HG03095 (cell line): ENCODE measurements around the gene NLN.
"Not testable (repeated sequence)": the region's sequence is repeated elsewhere in the genome, so short reads cannot be mapped to it uniquely, and the experiment has no call there.

Experiments
- ATAC-seq: cut with Tn5 transposase; IDR thresholded peaks from one replicate; pipeline ENCODE4 v1.9.1; 2021; ENCODE audit warnings: moderate library complexity; ENCODE audit not compliant: unreplicated experiment

Gene NLN

DNA sequence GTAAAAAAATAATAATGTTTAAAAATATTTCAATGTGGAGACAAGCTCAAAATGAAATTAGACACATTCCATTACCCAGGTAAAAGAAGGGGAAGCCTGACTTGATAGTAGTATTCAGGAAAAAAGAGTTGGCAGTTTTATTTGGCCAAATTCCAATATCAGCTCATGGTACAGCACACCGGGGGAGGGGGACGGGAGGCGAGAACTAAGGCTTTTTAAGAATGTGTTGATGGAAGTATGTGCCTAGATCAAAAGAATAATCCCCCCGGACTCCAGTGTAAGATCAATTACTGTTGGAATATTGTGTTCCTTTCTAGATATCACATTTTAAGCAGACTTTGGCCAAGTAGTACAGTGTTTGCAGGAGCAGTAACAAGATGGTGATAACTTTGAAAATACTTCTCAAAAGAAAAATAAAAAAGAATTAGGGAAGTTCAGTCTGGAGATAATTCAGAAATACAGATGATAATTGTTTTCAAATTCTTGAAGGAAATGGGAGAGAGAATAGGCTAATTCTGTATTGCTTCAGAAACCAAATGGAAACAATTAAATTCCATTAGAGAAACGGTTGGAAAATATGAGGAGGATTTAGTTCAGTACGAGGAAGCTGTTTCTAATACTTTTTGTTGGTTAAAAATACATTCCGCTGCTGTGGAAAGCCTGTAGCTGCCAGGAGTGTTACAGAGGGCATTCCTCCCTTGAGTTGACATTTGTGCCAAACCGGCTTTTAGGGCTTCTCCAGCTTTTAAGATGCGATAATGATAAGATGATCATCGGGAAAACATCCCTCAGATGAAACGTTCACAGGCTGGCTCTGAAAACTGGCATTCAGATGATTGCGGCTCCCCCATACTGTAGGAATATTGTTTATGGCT, 106.3 kb downstream of the NLN start:
- no peak for ATAC-seq

- no peak for ATAC-seq
Observed at GRCh38 chr5:65830856-65831255, 108.9 kb downstream of the NLN start.

GRCh38 chr5:65831276-65831675, 109.3 kb downstream of the NLN start:
- no peak for ATAC-seq

- no peak for ATAC-seq
Observed at GRCh38 chr5:65832152-65832551, 110.1 kb downstream of the NLN start.

DNA sequence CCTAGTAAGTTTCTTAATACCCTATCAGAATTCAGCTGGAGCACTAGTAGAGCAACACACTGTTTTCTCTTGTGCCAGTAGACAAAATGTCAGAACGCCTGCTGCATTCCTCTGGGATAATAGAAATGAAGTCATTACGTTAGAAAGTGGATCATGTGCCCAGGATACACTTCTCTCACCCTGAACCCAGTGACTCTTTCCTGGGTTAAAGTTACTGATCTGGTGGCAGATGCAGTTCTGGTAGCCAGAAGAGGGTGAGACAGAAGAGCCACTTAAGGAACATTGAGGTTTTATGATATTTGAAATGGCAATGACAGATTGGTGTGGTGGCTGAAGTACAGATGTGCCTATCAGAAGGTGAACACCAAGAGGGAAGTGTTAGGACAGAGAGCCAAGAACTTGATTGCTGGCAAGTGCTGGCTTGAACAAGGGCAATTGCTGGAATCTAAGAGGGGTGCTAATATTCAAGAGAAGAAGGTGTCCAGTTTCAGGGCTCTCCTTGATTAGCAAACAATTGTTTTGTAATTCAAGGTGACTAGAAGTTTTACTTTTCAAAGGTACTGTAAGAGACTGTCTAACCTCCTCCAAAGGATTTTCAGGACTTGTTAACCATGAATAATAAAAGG, 110.7 kb downstream of the NLN start:
- ATAC-seq, result no peak

GRCh38 chr5:65833780-65834179, 111.8 kb downstream of the NLN start:
- no peak for ATAC-seq

- no peak for ATAC-seq
Observed at GRCh38 chr5:65834306-65834705, 112.3 kb downstream of the NLN start.

DNA sequence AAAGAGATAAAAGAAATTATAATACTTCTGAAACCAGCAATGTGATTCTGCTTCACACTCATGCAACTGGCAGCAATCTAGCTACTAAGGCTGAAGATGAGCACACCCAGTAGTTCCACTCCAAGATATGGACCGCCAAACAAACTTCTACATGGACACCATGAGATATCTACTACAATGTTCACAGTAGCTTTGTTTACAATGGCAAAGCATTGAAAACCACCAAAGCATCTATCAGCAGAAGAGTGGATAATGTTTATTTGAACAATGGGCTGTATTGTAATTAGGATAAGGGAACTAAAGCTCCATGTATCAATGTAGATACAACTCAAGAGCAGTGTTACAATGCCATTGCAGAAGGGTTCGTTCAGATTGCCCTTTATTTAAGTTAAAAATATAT, 113.2 kb downstream of the NLN start:
- no peak for ATAC-seq

DNA sequence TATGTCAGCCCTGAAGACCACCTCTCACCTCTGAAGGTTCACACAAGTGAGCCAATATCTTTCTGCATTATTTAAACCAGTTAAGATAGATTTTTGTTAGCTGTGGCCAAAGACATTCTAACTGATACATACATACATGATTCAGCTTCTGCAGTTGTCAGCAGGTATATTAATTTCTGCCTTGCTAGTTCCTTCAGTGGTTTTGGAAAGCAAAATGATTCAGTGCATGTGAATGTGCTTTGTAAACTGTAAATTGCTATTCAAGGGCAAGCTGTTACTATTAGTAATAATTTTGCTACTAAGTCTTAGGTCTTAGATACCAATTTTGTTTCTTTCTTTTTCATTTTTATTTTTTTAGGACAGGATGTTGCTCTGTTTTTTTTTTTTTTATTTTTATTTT, 115.1 kb downstream of the NLN start:
- ATAC-seq, result no peak

GRCh38 chr5:65839170-65839569, 117.2 kb downstream of the NLN start:
- ATAC-seq, result not testable (repeated sequence)

DNA sequence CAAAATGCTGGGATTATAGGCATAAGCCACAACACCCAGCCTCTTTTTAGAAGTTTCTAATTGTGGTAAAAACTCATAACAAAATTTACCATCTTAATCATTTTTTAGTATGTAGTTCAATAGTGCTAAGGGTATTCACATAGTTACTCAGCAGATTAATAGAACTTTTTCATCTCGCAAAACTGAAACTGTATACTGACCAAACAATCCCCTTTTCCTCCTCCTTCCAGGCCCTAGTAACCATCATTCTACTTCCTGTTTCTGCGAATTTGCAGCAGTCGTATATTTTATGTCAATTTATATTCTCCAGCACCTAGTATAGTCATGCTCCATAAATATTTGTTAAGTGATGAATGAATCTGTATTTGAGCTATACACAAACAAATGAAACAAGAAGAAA, 118.1 kb downstream of the NLN start:
- ATAC-seq, result no peak

DNA sequence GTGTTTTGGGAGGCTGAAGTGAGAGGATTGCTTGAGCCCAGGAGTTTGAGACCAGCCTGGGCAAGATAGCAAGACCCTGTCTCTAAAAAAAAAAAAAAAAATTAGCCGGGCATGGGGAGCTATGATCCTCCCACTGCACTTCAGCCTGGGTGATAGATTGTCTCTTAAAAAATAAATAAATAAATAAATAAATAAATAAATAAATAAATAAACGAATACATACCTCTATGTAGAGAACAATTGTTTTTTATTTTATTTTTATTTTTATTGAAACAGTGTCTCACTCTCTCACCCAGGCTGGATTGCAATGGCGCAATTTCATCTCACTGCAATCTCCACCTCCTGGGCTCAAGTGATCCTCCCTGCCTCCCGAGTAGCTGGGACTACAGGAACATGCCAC, 122.8 kb downstream of the NLN start:
- not testable (repeated sequence) for ATAC-seq

DNA sequence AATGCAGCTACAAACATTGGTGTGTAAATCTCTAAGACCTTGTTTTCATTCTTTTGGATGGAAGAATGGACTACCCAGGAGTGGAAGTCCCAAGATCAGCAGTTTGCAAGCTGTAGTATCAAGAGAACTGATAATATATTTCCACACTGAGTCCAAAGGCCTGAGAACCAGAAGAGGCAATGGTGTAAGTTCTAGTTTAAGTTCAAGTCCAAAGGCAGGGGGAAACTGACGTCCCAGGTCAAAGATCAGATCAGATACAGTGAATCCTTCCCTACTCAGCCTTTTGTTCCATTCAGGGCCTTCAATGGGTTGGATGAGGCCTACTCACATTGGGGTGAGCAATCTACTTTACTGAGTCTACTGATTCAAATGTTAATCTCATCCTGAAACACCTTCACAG, 124.1 kb downstream of the NLN start:
- no peak for ATAC-seq

DNA sequence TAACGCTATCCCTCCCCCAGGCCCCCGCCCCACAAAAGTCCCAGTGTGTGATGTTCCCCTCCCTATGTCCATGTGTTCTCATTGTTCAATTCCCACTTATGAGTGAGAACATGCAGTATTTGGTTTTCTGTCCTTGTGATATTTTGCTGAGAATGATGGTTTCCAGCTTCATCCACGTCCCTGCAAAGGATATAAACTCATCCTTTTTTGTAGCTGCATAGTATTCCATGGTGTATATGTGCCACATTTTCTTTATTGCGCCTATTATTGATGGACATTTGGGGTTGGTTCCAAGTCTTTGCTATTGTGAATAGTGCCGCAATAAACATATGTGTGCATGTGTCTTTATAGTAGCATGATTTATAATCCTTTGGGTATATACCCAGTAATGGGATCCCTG, 125.0 kb downstream of the NLN start:
- not testable (repeated sequence) for ATAC-seq

DNA sequence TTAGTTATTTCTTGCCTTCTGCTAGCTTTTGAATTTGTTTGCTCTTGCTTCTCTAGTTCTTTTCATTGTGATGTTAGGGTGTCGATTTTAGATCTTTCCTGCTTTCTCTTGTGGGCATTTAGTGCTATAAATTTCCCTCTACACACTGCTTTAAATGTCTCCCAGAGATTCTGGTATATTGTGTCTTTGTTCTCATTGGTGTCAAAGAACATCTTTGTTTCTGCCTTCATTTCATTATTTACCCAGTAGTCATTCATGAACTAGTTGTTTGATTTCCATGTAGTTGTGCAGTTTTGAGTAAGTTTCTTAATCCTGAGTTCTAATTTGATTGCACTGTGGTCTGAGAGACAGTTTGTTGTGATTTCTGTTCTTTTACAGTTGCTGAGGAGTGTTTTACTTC, 127.9 kb downstream of the NLN start:
- not testable (repeated sequence) for ATAC-seq

GRCh38 chr5:65854925-65855324, 132.9 kb downstream of the NLN start:
- ATAC-seq, result no peak

GRCh38 chr5:65855766-65856315, 133.8 kb downstream of the NLN start:
- ATAC-seq, result no peak

GRCh38 chr5:65856520-65856919, 134.5 kb downstream of the NLN start:
- ATAC-seq, result no peak

- ATAC-seq, result no peak
Observed at GRCh38 chr5:65858316-65858715, 136.3 kb downstream of the NLN start.

GRCh38 chr5:65861830-65862241, 139.8 kb downstream of the NLN start:
- no peak for ATAC-seq

- no peak for ATAC-seq
Observed at GRCh38 chr5:65862384-65862783, 140.4 kb downstream of the NLN start.

DNA sequence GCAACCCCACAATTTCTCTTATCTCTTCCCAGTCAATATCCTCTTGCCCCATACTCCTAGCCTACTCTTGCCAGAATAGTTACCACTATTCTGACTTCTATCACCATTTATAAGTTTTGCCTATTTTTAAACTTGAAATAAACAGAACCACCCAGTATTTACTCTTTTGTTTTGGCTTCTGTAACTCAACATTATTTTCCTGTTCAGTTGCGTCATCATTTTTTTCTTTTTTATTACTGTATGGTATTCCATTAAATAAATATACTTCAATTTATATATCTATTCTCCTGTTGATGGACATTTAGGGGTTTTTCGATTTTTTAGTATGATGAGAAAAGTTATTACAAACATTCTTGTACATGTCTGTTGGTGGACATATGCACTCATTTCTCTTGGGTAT, 141.7 kb downstream of the NLN start:
- ATAC-seq, result no peak
